HPDE6-E6E7 (cell line): ENCODE results near the gene DEAF1.

Experiments used
- DNase-seq: peaks from one replicate; pipeline ENCODE4 v3.0.0; 2011; ENCODE audit warnings: missing footprints; ENCODE audit errors: extremely low spot score

The DEAF1 gene

GRCh38 chr11:645536-645935 lies 49.5 kb downstream of the DEAF1 start:
- DNase-seq: no peak

GRCh38 chr11:643849-644738 lies 50.9 kb downstream of the DEAF1 start:
- DNase-seq: no peak

- no peak for DNase-seq
These were observed 51.7 kb downstream of the DEAF1 start for GRCh38 chr11:643366-643765.

- no peak for DNase-seq
These were observed 53.1 kb downstream of the DEAF1 start for GRCh38 chr11:641806-642370.

- DNase-seq: no peak
These were observed 54.9 kb downstream of the DEAF1 start for GRCh38 chr11:640021-640706.

GRCh38 chr11:639332-639955 lies 55.6 kb downstream of the DEAF1 start:
- DNase-seq: no peak

GRCh38 chr11:638631-639331 lies 56.2 kb downstream of the DEAF1 start:
- DNase-seq: no peak

GRCh38 chr11:637593-638521 lies 57.2 kb downstream of the DEAF1 start:
- no peak for DNase-seq

GRCh38 chr11:637333-637592 lies 57.8 kb downstream of the DEAF1 start:
- DNase-seq: no peak

- no peak for DNase-seq
These were observed 58.3 kb downstream of the DEAF1 start, which contains the start of gene DRD4 for GRCh38 chr11:636511-637332. Gene DRD4, plus strand, starts transcription at chr11:637269. Its CDS starts 36 bp downstream, at chr11:637305.

GRCh38 chr11:635945-636510 lies 59.0 kb downstream of the DEAF1 start:
- DNase-seq: no peak

GRCh38 chr11:630871-631270 lies 64.2 kb downstream of the DEAF1 start:
- DNase-seq: no peak

- DNase-seq: no peak
These were observed 65.8 kb downstream of the DEAF1 start for GRCh38 chr11:629237-629583.

GRCh38 chr11:628056-628455 lies 67.0 kb downstream of the DEAF1 start:
- no peak for DNase-seq

- DNase-seq: no peak
These were observed 67.8 kb downstream of the DEAF1 start for GRCh38 chr11:627308-627576.

- DNase-seq: no peak
These were observed 68.3 kb downstream of the DEAF1 start, which contains the start of gene SCT for GRCh38 chr11:626475-627307. Gene SCT, minus strand, starts transcription at chr11:627181. Its CDS starts 38 bp downstream, at chr11:627143.

GRCh38 chr11:625636-626268 lies 69.3 kb downstream of the DEAF1 start:
- no peak for DNase-seq
